A673 (cell line): Measurements from ENCODE around the gene CCDC88C. TPM values are rescaled to one million over a fixed set of nuclear protein-coding genes. Genes with fewer than 3 reads are reported as not detected.

Experiments used
- BruUV-seq: library from RNA; stranded (reverse); fragments of 400-500 nt; replicated peaks from 2 replicates; lab custom pipeline; 2021; lab: Mats Ljungman, UMichigan
- CTCF ChIA-PET: fragments of 300-600 bp; sonication (Branson Sonifier 250); formaldehyde crosslinking; loops from one replicate; lab custom pipeline; 2022; ENCODE audit warnings: antibody characterized with exemption; lab: Charles Lee
- POLR2A ChIA-PET: fragments of 300-600 bp; sonication (Branson Sonifier 250); formaldehyde crosslinking; loops from one replicate; lab custom pipeline; 2022; ENCODE audit warnings: antibody characterized with exemption; ENCODE audit not compliant: low non-redundant PET; lab: Charles Lee
- DNase-seq: peaks from one replicate; pipeline ENCODE4 v3.0.0-alpha.2; 2015; ENCODE audit warnings: low spot score
- H3K27ac ChIP-seq: fragments of 200-600 bp; sonication (generic); 2 replicates; pipeline ENCODE4 v1.5.1; 2016; ENCODE audit warnings: mixed run types, low read depth, mild to moderate bottlenecking, mixed read lengths, antibody characterized with exemption, low read length; ENCODE audit not compliant: poor library complexity, severe bottlenecking
- H3K27me3 ChIP-seq: fragments of 200-600 bp; sonication (generic); replicated peaks from 2 replicates; pipeline ENCODE4 v1.6.1; 2017; ENCODE audit warnings: mixed run types, low read depth, mild to moderate bottlenecking, mixed read lengths, antibody characterized with exemption, low read length; ENCODE audit not compliant: insufficient read depth, poor library complexity
- H3K36me3 ChIP-seq: fragments of 200-600 bp; sonication (generic); 2 replicates; pipeline ENCODE4 v1.6.1; 2016; ENCODE audit warnings: mixed run types, mild to moderate bottlenecking, mixed read lengths, antibody characterized with exemption, low read length; ENCODE audit not compliant: insufficient read depth, poor library complexity, severe bottlenecking
- H3K4me1 ChIP-seq: fragments of 200-600 bp; sonication (generic); 2 replicates; pipeline ENCODE4 v1.6.1; 2017; ENCODE audit warnings: mixed run types, mild to moderate bottlenecking, mixed read lengths, antibody characterized with exemption, low read length; ENCODE audit not compliant: insufficient read depth, poor library complexity, severe bottlenecking
- H3K4me3 ChIP-seq: fragments of 200-600 bp; sonication (generic); 2 replicates; pipeline ENCODE4 v1.5.1; 2016; ENCODE audit warnings: low read depth, mixed run types, mild to moderate bottlenecking, mixed read lengths, low read length; ENCODE audit not compliant: poor library complexity, severe bottlenecking
- H3K9me3 ChIP-seq: fragments of 200-600 bp; sonication (generic); 2 replicates; pipeline ENCODE4 v1.6.1; 2016; ENCODE audit warnings: mixed run types, low read depth, mild to moderate bottlenecking, mixed read lengths, antibody characterized with exemption, low read length; ENCODE audit not compliant: poor library complexity, severe bottlenecking
- EZH2 ChIP-seq: fragments of 200-600 bp; sonication (generic); IDR thresholded peaks from 2 replicates; pipeline ENCODE4 v1.6.1; 2017; ENCODE audit warnings: borderline replicate concordance, low read depth, mild to moderate bottlenecking, mixed read lengths, antibody characterized with exemption, low read length; ENCODE audit not compliant: poor library complexity, severe bottlenecking
- intact Hi-C: fragments of 100-400 bp; cut with micrococcal nuclease; formaldehyde crosslinking; loops from one replicate; pipeline ENCODE4 v1.10.0; 2022; ENCODE audit not compliant: unreplicated experiment
- total RNA-seq: library from RNA; stranded (reverse); gene quantifications from 2 replicates; pipeline ENCODE4 v1.2.3, GENCODE V29; 2021
- TF ChIP-seq, protein P1 (sequence below): fragments of 300-800, 200-600 bp; sonication (generic); conservative IDR thresholded peaks from 2 replicates; pipeline ENCODE4 v1.5.1; 2017; ENCODE audit warnings: low read depth, mild to moderate bottlenecking, antibody characterized with exemption, low read length, moderate library complexity, mixed read lengths

The CCDC88C gene
- total RNA-seq, 1 experiment from 2014 or later = 49.1 TPM

DNA sequence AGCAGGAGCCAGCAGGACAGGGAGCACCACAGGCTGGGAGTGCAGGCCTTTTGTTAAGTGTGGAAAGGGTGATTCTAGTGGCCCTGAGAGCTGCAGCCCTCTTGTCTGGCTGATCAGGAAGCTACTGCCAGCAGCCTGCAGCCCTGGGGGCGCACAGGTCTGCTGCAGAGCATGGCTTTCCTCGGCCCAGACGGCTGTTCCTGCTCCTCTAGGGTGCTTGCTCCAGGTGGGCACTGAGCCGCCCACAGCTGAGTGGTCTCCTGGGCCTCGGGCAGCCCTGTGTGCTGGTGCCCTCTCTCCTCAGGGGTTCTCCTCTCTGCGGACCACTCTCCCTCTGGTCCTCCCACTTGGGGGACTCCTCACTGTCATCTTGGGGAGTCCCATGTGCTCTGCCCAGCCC lies 18.9 kb downstream of the CCDC88C start:
- TF ChIP-seq, protein P1, sequence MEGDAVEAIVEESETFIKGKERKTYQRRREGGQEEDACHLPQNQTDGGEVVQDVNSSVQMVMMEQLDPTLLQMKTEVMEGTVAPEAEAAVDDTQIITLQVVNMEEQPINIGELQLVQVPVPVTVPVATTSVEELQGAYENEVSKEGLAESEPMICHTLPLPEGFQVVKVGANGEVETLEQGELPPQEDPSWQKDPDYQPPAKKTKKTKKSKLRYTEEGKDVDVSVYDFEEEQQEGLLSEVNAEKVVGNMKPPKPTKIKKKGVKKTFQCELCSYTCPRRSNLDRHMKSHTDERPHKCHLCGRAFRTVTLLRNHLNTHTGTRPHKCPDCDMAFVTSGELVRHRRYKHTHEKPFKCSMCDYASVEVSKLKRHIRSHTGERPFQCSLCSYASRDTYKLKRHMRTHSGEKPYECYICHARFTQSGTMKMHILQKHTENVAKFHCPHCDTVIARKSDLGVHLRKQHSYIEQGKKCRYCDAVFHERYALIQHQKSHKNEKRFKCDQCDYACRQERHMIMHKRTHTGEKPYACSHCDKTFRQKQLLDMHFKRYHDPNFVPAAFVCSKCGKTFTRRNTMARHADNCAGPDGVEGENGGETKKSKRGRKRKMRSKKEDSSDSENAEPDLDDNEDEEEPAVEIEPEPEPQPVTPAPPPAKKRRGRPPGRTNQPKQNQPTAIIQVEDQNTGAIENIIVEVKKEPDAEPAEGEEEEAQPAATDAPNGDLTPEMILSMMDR = no peak
- TF ChIP-seq EZH2 = no peak
- no peak for DNase-seq
- intact Hi-C loops = no loop called here
- ChIA-PET POLR2A (interaction anchor here (0.6 kb wide), 1 partner anchor 10 kb away, joined by 3 read pairs; no protein-coding TSS in a partner anchor), CTCF (no interaction called here)
- BruUV-seq = no TSS peak
- Histone ChIP-seq H3K4me3 (no peak overlapping the region), H3K4me1 (peaks cover 13% of the 10 kb centered on the region), H3K36me3 (no peaks in the 10 kb centered on the region), H3K9me3 (no peaks in the 10 kb centered on the region), H3K27me3 (no peaks in the 10 kb centered on the region), H3K27ac (no peak overlapping the region)

- intact Hi-C loops = no loop called here
- CTCF ChIA-PET = no interaction called here
- Histone ChIP-seq H3K9me3 (no peaks in the 10 kb centered on the region), H3K4me3 (no peak overlapping the region), H3K36me3 (no peaks in the 10 kb centered on the region), H3K27me3 (no peaks in the 10 kb centered on the region), H3K4me1 (peaks cover 13% of the 10 kb centered on the region), H3K27ac (no peak overlapping the region)
- POLR2A ChIA-PET = no interaction called here
- no TSS peak for BruUV-seq
- DNase-seq = no peak
- TF ChIP-seq EZH2 = no peak
Measured at GRCh38 chr14:91397965-91398591, 19.5 kb downstream of the CCDC88C start.

GRCh38 chr14:91396959-91397815 lies 20.4 kb downstream of the CCDC88C start:
- Histone ChIP-seq H3K36me3 (no peaks in the 10 kb centered on the region), H3K9me3 (no peaks in the 10 kb centered on the region), H3K4me1 (peaks cover 13% of the 10 kb centered on the region), H3K27me3 (no peaks in the 10 kb centered on the region), H3K27ac (no peak overlapping the region), H3K4me3 (no peak overlapping the region)
- CTCF ChIA-PET = no interaction called here
- intact Hi-C loops = no loop called here
- TF ChIP-seq, protein P1 = no peak
- TF ChIP-seq EZH2 = no peak
- no TSS peak for BruUV-seq
- POLR2A ChIA-PET = no interaction called here
- DNase-seq = no peak
